NCI-H2107 treated with DMSO at 0.1 percent for 48 hours (cell line): Measurements from ENCODE around the gene FANCI.
"Not testable (repeated sequence)": the region's sequence is repeated elsewhere in the genome, so short reads cannot be mapped to it uniquely, and the experiment has no call there.

Experiments
- DNase-seq: peaks from one replicate; lab custom pipeline; 2025; ENCODE audit not compliant: unreplicated experiment; lab: John Stamatoyannopoulos, UW

Gene FANCI

GRCh38 chr15:89221543-89221942 is 22.2 kb upstream of the FANCI start, which contains the start of gene RLBP1:
RLBP1 (minus strand) TSS chr15:89221579; CDS start chr15:89218975, 2,604 bp downstream.
- DNase-seq = no peak

DNA sequence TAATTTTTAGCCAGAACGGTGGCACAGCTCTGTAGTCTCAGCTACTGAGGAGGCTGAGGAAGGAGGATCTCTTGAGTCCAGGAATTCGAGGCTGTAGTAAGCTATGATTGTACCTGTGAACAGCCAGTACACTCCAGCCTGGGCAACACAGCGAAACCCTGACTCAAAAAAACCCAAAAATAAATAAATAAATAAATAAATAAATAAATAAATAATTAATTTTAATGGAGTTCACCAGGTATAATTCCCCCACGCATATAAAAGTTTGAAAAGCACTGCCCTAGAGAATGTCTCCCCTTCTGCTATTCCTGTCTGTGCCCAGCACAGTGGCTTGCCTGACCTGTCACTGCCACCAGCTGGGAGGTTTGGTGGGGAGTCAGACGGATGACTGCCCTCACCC is 18.2 kb upstream of the FANCI start:
- DNase-seq = no peak

DNA sequence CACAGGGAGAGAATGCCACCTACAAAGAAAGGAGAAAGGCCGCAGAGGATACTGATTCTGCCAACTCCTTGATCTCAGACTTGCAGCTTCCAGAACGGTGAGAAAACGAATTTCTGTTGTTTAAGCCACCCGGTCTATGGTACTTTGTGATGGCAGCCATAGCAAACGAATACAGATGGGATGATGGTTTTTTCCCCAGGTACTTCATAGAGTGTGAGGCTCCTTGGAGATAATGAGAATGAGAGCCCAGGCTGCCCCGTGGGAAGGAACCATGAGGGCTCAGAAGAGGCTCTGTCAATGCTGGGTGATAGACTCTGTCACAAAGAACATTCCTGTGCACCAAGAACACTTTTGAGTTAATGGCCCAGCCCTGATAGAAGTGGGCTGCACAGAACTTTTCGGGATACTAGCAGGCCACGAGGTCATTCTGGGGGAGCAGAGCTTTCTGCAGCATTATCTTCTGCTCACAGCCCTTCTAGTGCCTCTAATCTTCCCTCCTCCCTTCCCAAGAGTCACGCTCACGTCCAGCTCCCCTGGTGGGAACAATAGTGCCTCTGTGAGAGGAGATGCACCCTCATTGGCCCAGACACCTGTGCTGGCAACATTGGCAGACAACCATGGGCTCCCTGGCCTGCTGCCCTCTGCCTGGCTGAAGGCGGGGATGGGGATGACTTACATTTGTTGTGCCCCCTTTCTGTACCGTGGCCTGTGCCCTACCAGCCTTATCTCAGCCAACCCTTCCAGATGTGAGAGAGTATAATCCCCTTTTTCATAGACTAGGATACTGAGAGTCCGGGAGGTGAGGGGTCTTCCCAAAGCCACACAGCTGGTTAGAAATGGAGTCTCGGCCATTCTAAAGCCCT is 17.2 kb upstream of the FANCI start:
- no peak for DNase-seq

- no peak for DNase-seq
These were observed 16.4 kb upstream of the FANCI start for GRCh38 chr15:89227425-89227824.

- DNase-seq = no peak
These were observed 13.5 kb upstream of the FANCI start for GRCh38 chr15:89230277-89230676.

GRCh38 chr15:89231832-89232231 is 11.9 kb upstream of the FANCI start:
- DNase-seq = no peak

- not testable (repeated sequence) for DNase-seq
These were observed 3.6 kb upstream of the FANCI start for GRCh38 chr15:89239883-89240810.

DNA sequence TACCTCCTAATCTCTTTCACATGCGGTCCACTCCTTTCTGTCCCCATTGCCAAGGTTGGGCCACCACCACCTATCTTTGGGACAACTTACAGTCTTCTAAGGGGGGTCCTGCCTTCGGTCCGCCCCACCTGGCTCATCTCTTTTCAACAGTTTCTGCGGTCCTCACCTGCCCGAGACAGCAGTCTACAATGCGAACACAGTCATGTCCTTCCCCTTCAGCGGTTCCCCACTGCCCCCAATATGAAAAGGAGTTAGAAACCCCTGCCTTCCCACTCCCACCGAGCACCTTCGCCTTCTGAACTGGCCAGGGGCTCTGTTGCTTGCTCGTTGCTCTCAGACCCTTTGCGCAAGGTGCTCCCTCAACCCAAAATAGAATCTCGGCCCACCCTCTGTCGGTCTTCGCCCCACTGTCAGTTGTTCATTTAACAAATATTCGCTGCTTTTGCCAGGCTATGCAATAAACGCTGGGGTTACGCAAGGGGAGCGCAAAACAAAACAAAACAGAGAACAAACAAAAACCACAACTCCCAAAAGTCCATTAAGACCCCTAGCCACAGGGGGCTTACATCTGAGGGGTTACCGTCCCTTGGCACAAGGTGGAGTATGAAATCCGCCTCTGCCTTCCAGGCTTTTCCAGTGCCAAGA is 611 bp upstream of the FANCI start:
- no peak for DNase-seq

DNA sequence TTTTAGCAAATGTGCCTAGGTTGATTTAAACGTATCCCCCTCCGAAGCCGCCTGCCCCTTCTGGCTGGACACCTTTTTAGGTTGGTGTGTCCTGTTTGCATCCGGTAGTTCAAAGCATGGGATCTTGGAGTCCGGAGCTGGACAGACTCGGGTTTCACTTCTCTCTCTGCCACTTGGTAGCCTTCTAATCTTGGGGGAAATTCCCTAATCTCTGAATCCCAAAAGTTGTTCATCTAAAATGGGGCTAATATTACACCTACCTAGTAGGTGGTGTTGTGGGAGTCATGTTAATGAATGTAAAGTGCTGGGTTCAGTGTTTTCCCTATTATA is 760 bp downstream of the FANCI start:
- no peak for DNase-seq

DNA sequence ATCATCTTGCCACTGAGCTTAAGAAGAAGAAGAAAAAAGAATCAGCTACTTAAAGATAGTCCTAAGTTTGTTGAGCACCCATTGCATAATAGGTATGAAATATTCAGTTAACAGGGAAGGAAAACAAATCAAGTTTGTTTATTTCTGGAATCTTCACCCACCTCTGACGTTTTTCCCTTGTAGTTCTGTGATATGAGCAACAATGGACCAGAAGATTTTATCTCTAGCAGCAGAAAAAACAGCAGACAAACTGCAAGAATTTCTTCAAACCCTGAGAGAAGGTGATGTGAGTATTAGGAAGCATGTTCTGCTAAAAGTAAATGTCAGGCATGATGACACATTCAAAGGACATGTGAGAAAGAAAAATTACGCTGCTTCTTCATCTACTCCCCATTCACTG is 3.7 kb downstream of the FANCI start:
- no peak for DNase-seq

GRCh38 chr15:89248584-89248983 is 4.8 kb downstream of the FANCI start:
- DNase-seq = no peak

DNA sequence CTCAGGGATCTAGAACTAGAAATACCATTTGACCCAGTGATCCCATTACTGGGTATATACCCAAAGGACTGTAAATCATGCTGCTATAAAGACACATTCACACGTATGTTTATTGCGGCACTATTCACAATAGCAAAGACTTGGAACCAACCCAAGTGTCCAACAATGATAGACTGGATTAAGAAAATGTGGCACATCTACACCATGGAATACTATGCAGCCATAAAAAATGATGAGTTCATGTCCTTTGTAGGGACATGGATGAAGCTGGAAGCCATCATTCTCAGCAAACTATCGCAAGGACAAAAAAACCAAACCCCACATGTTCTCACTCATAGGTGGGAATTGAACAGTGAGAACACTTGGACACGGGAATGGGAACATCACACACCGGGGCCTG is 6.4 kb downstream of the FANCI start:
- DNase-seq = not testable (repeated sequence)

- DNase-seq = not testable (repeated sequence)
These were observed 33.5 kb downstream of the FANCI start for GRCh38 chr15:89277281-89277680.

DNA sequence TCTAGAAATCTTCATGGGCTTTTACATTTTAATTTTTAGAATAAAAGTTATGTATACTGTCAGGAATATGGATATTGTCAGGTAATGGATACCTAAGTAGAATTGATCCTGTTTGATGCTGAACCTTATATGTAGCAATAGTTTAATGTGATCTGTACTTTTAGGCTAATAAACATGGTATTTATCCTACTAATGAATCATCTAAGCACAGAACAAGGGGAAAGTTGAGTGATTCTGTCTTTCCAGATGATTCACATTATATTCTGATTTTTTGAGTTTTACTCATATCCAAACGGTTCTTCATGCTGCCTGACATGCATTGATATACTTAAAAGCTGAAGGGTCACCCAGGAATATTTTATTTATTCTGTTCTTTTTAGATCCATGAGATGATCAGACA is 34.5 kb downstream of the FANCI start:
- DNase-seq = no peak

DNA sequence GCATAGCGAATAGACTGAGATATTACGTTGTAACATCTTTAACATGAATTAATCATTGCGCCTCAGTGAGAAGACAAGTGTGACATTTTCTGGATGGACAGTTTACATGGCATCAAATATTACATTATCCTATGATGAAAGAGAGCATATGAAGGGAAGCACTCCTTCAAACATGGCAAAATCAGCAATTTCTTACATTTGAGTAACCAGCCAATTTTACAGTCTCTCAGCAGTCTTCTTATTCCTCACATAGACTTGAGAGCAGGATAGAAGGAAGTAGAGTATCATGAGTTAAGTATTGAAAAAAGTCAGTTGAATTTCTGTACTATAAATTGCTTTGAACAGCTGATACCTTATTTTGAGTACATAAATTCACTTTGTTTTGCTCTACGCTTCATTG is 38.9 kb downstream of the FANCI start:
- DNase-seq = no peak

- DNase-seq = no peak
These were observed 39.4 kb downstream of the FANCI start for GRCh38 chr15:89283201-89283600.

DNA sequence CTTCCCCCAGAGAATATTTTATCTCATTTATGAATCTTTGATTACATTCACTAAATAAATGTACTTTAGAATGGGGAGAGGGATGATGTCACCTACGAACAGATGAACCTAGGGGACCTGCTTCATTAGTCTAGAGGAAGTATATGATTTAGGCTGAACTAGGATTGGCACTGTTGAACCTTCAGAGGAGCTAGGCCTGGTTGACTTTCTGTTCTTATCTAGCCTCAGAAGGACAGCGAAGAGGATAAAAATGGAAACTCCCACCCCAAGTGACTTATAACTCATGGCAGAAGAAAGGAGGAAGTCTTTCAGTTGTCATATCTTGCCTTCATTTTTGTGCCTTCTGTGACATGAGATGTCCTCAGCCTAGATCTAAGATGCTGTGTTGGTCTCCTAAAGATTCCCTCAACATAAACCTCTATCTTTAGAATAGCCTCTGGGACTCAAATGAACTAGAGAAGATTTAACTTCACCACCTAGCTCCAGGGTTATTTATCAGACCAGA is 48.2 kb downstream of the FANCI start:
- DNase-seq = no peak

GRCh38 chr15:89293012-89293411 is 49.2 kb downstream of the FANCI start:
- DNase-seq = no peak

- DNase-seq = no peak
These were observed 56.1 kb downstream of the FANCI start for GRCh38 chr15:89299896-89300295.

- no peak for DNase-seq
These were observed 57.7 kb downstream of the FANCI start for GRCh38 chr15:89301304-89302089.

- DNase-seq = no peak
These were observed 60.2 kb downstream of the FANCI start for GRCh38 chr15:89303986-89304385.
